ENCODE measurements around the gene AFAP1. TPM values are rescaled to one million over a fixed set of nuclear protein-coding genes. Genes with fewer than 3 reads are reported as not detected.
"Not testable (repeated sequence)": the region's sequence is repeated elsewhere in the genome, so short reads cannot be mapped to it uniquely, and the experiment has no call there.

Gene AFAP1
- total and polyA plus RNA-seq, 8 donors, result 3.2 to 15.9 (median 6.3) TPM

- Histone ChIP-seq H3K4me1 (no peaks in the 10 kb centered on the region), H3K4me3 (no peak overlapping the region), H3K9me3 (no peaks in the 10 kb centered on the region), H3K27me3 (no peaks in the 10 kb centered on the region), H3K27ac (no peak overlapping the region), H3K36me3 (no peaks in the 10 kb centered on the region)
- intact Hi-C loops (cut with DNase I), result no loop called here
- ATAC-seq, result no peak
- DNase-seq, result no peak
- FAIRE-seq, result no peak
- 60 to 63% methylated on average over 4 of the region's 4 CpGs for WGBS, 2 donors
- TF ChIP-seq CTCF (IDR thresholded peaks at IDR 0.05), result no peak
These were observed 8.3 kb upstream of the AFAP1 start for GRCh38 chr4:7947927-7948326.

DNA sequence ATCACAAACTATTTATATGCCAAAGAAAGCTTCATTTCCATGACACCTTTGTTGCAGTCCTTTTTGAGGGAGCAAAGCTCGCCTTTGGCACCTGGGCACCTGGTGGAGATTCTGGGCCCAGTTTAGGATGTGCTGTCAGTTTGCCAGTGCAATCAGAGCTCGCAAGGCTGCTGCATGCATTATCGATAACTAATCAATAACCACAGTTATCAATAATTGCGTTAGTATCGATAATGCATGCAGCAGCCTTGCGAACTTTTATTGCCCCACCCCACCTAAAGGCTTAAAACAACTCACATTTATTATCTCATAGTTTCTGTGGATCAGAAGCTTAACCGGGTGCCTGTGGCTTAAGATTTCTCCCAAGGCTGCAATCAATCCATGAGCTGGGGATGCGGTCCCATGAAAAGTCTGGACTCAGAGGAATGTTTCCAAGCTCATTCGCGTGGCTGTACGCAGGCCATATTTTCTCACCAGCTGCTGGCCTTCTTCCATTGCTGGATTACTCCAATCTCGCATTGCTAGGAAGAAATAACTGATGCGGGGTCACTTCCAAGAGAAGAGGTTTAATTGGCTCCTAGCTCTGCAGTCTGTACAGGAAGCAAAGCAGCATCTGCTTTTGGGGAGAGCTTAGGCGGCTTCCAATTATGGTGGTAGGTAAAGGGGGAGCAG is 6.2 kb upstream of the AFAP1 start:
- intact Hi-C loops (cut with DNase I), result no loop called here
- no peaks in the 10 kb centered on the region for H3K4me1 ChIP-seq
- H3K27me3 ChIP-seq, result no peaks in the 10 kb centered on the region
- WGBS, 2 donors, result 42 to 65% methylated on average over 14 of the region's 14 CpGs
- H3K36me3 ChIP-seq, result no peaks in the 10 kb centered on the region
- FAIRE-seq (no peak), DNase-seq (no peak), ATAC-seq (no peak)
- no peak for TF ChIP-seq CTCF (IDR thresholded peaks at IDR 0.05)
- H3K9me3 ChIP-seq, result no peaks in the 10 kb centered on the region
- H3K4me3 ChIP-seq, result no peak overlapping the region
- peak overlapping the region in 1 of 4 donors; percentile 22 for H3K27ac ChIP-seq

DNA sequence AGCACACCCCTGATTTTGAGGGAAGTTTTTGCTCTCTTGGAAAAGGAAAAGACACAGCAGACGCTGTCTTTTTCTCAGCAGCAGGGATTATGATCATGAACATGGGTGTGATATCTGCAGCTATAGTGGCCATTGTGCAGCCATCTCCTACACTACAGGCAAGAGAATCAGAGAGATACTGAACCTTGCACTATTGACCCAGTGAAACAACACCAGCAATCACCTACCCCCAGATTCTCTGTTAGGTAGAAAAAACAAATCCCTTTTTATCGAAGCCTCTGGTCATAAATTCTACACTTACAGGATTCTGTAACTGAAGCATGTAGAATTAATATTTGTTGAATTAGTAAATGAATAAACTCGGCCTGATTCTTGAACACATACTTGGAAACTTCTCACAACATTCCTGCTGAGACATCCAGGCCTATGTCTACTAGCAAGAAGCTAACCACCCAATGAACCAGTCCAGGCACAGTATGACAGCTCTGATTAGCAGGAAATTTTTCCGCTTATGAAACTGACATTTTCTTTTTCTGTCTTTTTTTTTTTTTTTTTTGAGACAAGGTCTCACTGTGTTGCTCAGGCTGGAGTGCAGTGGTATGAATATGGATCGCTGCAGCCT is 5.0 kb upstream of the AFAP1 start:
- H3K27me3 ChIP-seq, result no peaks in the 10 kb centered on the region
- no peaks in the 10 kb centered on the region for H3K4me1 ChIP-seq
- FAIRE-seq (no peak), ATAC-seq (peak in 1 of 4 donors; percentile 34), DNase-seq (no peak)
- no peak overlapping the region for H3K4me3 ChIP-seq
- TF ChIP-seq CTCF (IDR thresholded peaks at IDR 0.05), result no peak
- no peaks in the 10 kb centered on the region for H3K9me3 ChIP-seq
- WGBS, 2 donors, result 48 to 57% methylated on average over 5 of the region's 5 CpGs
- intact Hi-C loops (cut with DNase I), result no loop called here
- H3K27ac ChIP-seq, result no peak overlapping the region
- no peaks in the 10 kb centered on the region for H3K36me3 ChIP-seq

GRCh38 chr4:7943688-7944087 is 4.0 kb upstream of the AFAP1 start:
- DNase-seq; H3K27ac ChIP-seq; H3K4me3 ChIP-seq; ATAC-seq; H3K9me3 ChIP-seq; FAIRE-seq; H3K36me3 ChIP-seq; H3K27me3 ChIP-seq; intact Hi-C loops (cut with DNase I); H3K4me1 ChIP-seq: not testable (repeated sequence)
- WGBS, 2 donors, result 95 to 99% methylated on average over 4 of the region's 4 CpGs

GRCh38 chr4:7943211-7943610 is 3.5 kb upstream of the AFAP1 start:
- H3K36me3 ChIP-seq, result no peaks in the 10 kb centered on the region
- 92 to 94% methylated on average over 8 of the region's 8 CpGs for WGBS, 2 donors
- H3K27me3 ChIP-seq, result no peaks in the 10 kb centered on the region
- no peak overlapping the region for H3K4me3 ChIP-seq
- intact Hi-C loops (cut with DNase I), result no loop called here
- H3K4me1 ChIP-seq, result peaks cover 0 to 2% (median 0%) of the 10 kb centered on the region in 3 donors
- no peak for TF ChIP-seq CTCF (IDR thresholded peaks at IDR 0.05)
- no peaks in the 10 kb centered on the region for H3K9me3 ChIP-seq
- no peak for FAIRE-seq
- no peak for ATAC-seq
- H3K27ac ChIP-seq, result no peak overlapping the region
- peak in 1 of 6 donors; percentile 15 for DNase-seq
